Measurements from ENCODE around the gene SSTR3. TPM values are rescaled to one million over a fixed set of nuclear protein-coding genes. Genes with fewer than 3 reads are reported as not detected.

Gene SSTR3
- total RNA-seq, 1 donor from 2014 or later, result 0.09 TPM

- no peak overlapping the region for H3K4me3 Mint-ChIP-seq
- peaks cover 19% of the 10 kb centered on the region for H3K27me3 Mint-ChIP-seq (ENCODE audit: low read depth)
- no peaks in the 10 kb centered on the region for H3K9me3 Mint-ChIP-seq
- no peaks in the 10 kb centered on the region for H3K36me3 Mint-ChIP-seq (ENCODE audit: low read depth)
- no peak for TF ChIP-seq CTCF (conservative IDR thresholded peaks at IDR 0.05)
- DNase-seq (ENCODE audit: low read depth, low spot score), result no peak
- peaks cover 2% of the 10 kb centered on the region for H3K4me1 Mint-ChIP-seq
- H3K27ac Mint-ChIP-seq (ENCODE audit: unreplicated experiment), result no peak overlapping the region
Measured at GRCh38 chr22:37161443-37161842, 50.8 kb downstream of the SSTR3 start.

- Mint-ChIP-seq H3K4me1 (no peaks in the 10 kb centered on the region), H3K27me3 (ENCODE audit: low read depth) (peaks cover 19% of the 10 kb centered on the region)
- DNase-seq (ENCODE audit: low read depth, low spot score), result no peak
Measured at GRCh38 chr22:37160027-37160426, 52.2 kb downstream of the SSTR3 start.

GRCh38 chr22:37158963-37159290, 53.4 kb downstream of the SSTR3 start:
- Mint-ChIP-seq H3K4me3 (no peak overlapping the region), H3K9me3 (no peaks in the 10 kb centered on the region), H3K36me3 (ENCODE audit: low read depth) (no peaks in the 10 kb centered on the region), H3K4me1 (no peaks in the 10 kb centered on the region), H3K27me3 (ENCODE audit: low read depth) (peaks cover 19% of the 10 kb centered on the region), H3K27ac (ENCODE audit: unreplicated experiment) (no peak overlapping the region)
- no peak for TF ChIP-seq CTCF (conservative IDR thresholded peaks at IDR 0.05)
- no peak for DNase-seq (ENCODE audit: low read depth, low spot score)

More at GRCh38 chr22:37160027-37160426, 52.2 kb downstream of the SSTR3 start:
- Mint-ChIP-seq H3K36me3 (ENCODE audit: low read depth) (no peaks in the 10 kb centered on the region), H3K27ac (ENCODE audit: unreplicated experiment) (no peak overlapping the region), H3K9me3 (no peaks in the 10 kb centered on the region), H3K4me3 (no peak overlapping the region)
- TF ChIP-seq CTCF (conservative IDR thresholded peaks at IDR 0.05), result no peak

GRCh38 chr22:37157516-37158285, 54.6 kb downstream of the SSTR3 start:
- H3K27me3 Mint-ChIP-seq (ENCODE audit: low read depth), result peaks cover 19% of the 10 kb centered on the region
- H3K4me1 Mint-ChIP-seq, result no peaks in the 10 kb centered on the region
- no peak for DNase-seq (ENCODE audit: low read depth, low spot score)
- H3K27ac Mint-ChIP-seq (ENCODE audit: unreplicated experiment), result no peak overlapping the region
- no peaks in the 10 kb centered on the region for H3K9me3 Mint-ChIP-seq
- no peaks in the 10 kb centered on the region for H3K36me3 Mint-ChIP-seq (ENCODE audit: low read depth)
- TF ChIP-seq CTCF (conservative IDR thresholded peaks at IDR 0.05), result no peak
- no peak overlapping the region for H3K4me3 Mint-ChIP-seq

- Mint-ChIP-seq H3K27ac (ENCODE audit: unreplicated experiment) (no peak overlapping the region), H3K36me3 (ENCODE audit: low read depth) (no peaks in the 10 kb centered on the region), H3K4me3 (no peak overlapping the region), H3K4me1 (no peaks in the 10 kb centered on the region), H3K27me3 (ENCODE audit: low read depth) (peaks cover 19% of the 10 kb centered on the region), H3K9me3 (no peaks in the 10 kb centered on the region)
- DNase-seq (ENCODE audit: low read depth, low spot score), result no peak
- TF ChIP-seq CTCF (conservative IDR thresholded peaks at IDR 0.05), result no peak
Measured at GRCh38 chr22:37156686-37157435, 55.4 kb downstream of the SSTR3 start.

All from neural crest cell (in vitro differentiated cells).